HG03039 (cell line): ENCODE measurements around the gene TUBA1B.
"Not testable (repeated sequence)": the region's sequence is repeated elsewhere in the genome, so short reads cannot be mapped to it uniquely, and the experiment has no call there.

Experiments
- ATAC-seq: cut with Tn5 transposase; IDR thresholded peaks from one replicate; pipeline ENCODE4 v1.9.1; 2021; ENCODE audit warnings: mild to moderate bottlenecking, moderate library complexity; ENCODE audit not compliant: unreplicated experiment

Gene TUBA1B

DNA sequence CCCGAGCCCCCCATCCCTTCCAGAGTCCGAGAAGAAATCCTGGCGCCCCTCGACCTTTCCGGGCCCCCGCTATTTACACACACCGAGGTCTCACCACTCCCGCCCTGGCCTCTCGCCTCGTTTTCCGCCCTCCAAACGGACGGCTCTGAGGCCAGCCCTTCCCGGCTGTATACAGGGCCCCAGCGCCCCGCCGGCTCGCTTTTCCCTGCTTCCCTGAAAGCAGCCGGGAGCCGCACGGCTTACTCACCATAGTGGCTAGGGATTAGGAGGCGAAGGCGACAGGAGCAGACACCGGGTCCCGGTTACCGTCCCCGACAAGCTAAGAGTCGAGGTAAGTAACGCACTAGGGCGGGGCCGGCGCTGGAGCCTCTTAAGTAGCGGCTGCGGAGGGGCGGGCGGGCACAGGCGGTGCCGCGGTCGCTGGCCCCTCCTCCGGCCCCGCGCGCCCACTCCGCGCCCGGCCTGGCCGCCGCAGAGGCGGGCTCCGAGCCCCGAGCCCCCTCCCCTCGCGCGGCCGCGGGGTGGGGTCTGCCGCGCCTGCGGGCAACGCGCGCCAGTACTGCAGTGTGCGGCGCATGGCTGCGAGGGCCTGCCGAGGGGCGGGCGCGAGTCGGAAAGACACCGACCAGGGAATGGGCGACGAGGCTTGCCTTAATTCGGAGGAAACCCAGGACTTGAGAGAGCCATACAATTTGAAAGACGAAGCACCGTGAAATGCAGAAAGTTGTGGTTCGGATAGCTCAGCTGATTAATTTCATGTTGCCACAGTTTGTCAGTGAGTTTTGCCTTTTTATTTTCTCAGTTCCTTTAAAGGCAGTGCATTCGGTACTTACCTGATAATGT lies at the start of gene TUBA1B:
TUBA1B (minus strand) TSS at position 345 of the 843 bp plus-strand sequence; CDS start at position 250, 95 bp downstream.
- peak; percentile 58 for ATAC-seq

DNA sequence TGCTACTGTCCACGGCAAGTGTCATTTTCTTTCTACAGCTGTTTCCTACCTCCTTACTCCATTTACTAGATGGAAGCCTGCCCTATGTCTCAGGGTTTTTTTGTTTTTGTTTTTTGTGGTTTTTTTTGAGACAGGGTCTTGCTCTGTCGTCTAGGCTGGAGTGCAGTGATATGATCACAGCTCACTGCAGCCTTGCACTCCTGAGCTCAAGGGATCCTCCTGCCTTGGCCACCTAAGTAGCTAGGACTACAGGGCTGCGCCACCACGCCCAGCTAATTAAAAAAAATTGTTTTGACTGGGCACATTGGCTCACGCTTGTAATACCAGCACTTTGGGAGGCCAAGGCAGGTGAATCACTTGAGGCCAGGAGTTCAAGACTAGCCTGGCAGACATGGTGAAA lies 43.0 kb upstream of the TUBA1B start:
- no peak for ATAC-seq

DNA sequence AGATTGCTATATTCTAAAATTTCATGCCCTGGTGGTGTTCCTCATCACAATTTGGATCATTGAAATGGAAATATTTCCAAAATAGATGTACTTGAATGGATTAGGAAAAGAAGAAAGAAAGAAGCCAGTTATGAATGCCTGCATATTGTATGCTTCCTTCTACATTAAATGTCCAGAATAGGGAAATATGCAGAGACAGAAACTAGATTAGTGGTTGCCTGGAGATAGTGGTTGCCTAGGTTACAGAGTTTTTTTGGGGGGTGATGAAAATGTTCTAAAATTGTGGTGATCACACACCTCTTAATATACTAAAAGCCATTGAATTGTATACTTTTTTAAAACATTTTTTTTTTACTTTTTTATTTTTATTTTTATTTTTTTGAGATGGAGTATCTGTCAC lies 39.7 kb upstream of the TUBA1B start:
- no peak for ATAC-seq

DNA sequence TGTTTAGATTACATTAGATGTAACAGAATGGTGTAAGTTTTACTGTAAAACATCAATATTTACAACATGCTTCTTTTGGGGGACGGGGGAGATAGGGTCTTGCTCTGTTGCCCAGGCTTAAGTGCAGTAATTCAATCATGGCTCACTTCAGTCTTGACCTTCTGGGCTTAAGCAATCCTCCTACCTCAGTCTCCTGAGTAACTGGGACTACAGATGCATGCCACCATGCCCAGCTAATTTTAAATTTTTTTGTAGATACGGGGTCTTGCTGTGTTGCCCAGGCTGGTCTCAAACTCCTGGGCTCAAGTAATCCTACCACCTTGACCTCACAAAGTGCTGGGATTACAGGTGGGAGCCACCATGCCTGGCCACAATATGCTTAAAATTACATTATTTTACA lies 33.9 kb upstream of the TUBA1B start:
- ATAC-seq: no peak

DNA sequence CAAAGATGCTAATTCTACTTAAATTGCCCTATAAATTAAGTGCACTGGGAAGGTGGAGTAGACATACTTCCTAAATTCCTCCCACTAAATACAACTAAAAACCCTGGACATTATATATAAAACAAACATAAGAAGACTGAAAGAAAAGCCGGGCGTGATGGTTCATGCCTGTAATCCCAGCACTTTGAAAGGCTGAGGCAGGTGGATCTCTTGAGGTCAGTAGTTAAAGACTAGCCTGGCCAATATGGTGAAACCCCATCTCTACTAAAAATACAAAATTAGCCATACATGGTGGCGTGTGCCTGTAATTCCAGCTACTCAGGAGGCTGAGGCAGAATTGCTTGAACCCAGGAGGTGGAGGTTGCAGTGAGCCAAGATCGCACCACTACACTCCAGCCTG lies 30.7 kb upstream of the TUBA1B start:
- not testable (repeated sequence) for ATAC-seq

DNA sequence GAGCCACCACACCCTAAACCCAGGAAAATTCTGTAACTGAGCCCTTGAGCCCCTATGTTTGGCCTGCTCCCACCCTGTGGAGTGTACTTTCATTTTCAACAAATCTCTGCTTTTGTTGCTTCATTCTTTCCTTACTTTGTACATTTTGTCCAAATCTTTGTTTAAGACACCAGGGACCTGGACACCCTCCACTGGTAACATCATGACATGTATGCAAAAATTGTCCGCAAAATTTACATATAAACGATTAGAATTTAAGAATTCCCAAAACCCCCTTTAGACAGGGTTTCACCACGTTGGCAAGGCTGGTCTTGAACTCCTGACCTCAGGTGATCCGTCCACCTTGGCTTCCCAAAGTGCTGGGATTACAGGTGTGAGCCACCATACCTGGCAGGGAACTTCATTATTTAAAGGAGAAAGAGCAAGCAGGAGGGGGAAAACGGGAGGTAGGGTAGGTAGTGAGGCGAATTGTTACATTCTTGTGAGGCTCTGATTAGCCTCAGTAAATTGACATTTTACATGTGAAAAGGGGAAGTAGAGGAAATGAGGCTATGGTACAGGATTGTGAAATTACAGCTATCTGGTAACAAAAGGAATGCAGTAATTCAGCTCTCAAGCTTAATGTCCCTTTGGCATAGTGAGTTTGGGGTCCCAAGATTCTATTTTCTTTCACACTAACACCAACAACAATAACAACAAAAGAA lies 30.0 kb upstream of the TUBA1B start:
- no peak for ATAC-seq

DNA sequence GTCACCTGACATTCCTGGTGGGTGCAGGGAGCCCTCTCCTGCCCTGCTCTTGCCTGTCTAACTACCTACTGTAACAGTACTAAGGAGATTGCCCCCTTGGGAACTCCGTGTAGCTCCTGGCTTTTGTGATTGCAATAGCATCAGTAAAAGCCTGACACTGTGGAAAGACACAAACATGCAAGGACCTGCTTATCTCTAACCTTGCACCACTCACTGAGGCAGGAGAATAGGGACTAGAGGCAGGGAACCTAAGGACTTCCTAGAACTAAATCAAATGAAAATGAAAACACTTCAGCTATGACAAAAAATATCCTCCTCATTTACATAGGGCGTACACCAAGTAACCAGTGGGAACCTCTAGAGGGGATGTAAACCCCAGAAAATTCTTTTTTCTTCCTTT lies 29.2 kb upstream of the TUBA1B start:
- no peak for ATAC-seq

DNA sequence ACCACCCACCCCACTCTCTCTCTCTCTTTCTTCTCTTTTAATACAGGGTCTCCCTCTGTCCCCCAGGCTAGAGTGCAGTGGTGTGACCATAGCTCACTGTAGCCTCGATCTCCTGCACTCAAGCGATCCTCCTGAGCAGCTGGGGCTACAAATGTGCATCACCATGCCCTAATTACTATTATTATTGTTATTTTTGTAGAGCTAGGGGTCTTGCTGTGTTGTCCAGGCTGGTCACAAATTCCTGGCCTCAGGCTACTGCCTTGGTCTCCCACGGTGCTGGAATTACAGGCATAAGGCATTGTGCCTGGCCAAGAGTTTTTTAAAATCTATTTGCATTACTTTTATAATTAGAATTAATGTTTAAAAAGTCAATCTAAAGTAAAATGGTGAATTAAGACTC lies 23.0 kb upstream of the TUBA1B start:
- no peak for ATAC-seq

DNA sequence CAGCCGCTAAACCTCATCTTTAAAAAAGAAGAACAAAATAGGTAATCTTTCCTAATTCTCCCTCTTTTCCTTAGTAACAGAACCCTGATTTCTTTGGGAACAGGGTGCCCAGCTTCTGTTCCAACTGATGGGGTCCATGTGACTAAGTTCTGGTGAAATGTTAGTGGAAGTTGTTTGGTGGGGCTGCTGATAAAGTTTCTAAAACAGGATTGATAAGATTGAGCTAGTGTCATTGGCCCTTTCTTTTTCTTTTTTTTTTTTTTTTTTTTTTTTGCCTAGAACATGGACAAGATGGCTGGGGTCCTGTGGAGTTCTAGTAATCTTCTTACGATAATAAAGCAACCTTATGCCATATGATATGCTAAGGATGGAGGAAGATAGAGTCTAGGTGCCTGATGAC lies 16.2 kb upstream of the TUBA1B start:
- no peak for ATAC-seq

DNA sequence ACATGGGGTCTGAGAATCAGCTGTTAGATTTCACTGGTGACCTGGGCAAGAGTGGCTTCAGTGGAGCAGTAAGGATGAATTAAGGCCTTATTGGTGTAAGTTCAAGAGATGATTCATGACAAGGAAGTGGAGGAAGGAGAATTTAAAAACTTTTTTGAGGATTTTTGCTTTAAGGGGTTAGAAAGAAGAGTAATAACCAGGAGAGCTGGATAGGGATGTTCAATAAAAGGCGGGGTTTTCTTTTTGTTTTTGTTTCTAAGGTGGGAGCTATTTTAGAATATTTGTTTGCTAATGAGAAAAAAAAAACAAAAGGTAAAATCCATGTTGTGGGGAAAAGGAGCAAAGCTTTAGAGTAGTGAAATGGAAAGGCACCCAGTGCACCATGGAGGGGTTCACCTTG lies 15.2 kb upstream of the TUBA1B start:
- no peak for ATAC-seq

DNA sequence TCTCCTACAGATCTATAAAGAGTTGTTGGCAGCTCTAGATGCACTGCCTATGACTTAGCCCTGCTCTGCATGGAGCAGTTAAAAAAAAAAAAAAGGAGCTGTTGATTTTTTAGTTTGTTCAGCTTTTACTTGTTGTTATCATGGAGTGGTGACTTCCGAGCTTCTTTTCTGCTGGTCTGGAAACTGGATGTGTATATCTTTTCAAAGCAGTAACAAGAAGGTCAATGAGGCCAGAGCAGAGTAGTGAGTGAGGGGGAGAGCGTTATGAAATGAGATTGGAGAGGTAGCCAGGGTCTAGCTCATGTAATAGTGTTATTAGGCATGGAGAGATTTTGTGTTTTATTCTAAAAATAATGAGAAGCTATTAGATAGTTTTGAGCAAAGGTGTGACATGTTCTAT lies 13.2 kb upstream of the TUBA1B start:
- ATAC-seq: no peak

DNA sequence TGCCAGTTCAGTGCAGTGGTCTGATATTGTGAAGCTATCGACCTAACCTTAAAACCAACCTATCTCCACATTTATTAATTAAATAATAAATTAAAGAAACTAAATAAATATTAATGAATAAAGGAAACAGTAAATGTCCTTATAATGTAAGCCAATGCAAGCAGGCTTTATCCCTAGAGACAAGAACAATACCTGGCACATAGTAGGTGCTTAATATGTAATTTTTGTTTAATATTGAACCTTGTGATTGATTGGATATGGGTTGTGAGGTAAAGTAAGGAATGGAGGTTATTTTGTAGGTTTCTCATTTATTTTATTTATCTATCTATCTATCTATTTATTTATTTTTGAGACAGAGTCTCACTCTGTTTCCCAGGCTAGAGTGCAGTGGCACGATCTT lies 7.8 kb upstream of the TUBA1B start:
- no peak for ATAC-seq

DNA sequence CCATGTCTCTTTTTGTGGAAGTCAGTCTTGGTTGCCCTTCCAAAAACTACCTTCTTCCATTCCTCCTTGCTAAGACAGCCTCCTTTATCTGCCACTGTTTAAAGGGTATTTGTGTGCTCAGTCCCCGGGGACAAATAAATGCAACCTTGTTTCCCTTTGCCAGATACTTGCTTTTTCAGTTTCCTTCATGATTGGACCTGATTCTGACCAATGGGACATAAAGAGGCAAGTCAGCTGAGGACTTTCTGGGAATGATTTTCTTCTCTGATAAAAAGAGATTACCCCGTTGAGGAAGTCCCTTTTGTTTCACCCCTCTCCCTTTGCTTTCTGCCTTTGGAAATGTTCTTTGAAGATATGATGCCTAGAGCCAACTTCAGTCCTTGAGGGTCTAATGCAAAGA lies 7.4 kb upstream of the TUBA1B start:
- no peak for ATAC-seq

DNA sequence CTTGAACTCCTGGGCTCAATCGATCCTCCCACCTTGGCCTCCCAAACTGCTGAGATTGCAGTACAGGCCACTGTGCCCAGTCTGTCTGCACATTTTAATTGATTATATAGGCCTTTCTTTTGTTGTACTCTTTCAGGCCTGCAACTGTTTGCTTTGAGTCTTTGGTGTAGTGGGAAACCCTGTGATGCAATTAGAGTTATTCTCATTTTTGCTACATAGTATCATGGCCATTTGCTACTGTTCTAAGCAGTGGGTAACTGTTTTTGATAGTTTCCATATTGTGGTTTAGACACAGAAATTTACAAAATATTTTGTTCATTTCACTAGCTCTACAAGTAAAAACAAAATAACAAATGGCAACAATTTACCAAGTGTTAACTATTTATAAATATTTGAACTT lies 6.3 kb upstream of the TUBA1B start:
- no peak for ATAC-seq

DNA sequence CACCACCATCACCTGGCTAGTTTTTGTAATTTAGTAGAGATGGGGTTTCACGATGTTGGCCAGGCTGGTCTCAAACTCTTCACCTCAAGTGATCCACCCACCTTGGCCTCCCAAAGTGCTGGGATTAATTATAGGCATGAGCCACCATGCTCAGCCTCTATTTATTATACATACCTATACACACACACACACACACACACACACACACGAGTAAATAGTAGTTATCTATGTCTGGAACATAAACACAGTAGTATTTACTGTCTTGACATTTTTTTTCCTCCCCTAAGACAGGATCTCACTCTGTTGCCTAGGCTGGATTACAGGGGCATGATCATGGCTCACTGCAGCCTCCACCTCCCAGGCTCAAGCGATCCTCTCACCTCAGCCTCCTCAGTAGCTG lies 5.8 kb upstream of the TUBA1B start:
- ATAC-seq: not testable (repeated sequence)

DNA sequence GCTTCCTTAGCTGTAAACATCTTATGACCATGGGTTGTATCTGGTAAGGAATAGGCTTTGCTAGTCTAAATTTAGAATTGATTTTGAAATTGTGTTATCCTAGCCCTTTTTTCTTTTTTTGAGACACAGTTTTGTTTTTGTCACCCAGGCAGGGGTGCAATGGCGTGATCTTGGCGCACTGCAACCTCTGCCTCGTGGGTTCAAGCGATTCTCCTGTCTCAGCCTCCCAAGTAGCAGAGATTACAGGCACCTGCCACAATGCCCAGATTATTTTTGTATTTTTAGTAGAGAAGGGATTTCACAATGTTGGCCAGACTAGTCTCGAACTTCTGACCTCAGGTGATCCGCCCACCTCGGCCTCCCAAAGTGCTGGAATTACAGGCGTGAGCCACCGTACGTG lies 2.4 kb upstream of the TUBA1B start:
- no peak for ATAC-seq

DNA sequence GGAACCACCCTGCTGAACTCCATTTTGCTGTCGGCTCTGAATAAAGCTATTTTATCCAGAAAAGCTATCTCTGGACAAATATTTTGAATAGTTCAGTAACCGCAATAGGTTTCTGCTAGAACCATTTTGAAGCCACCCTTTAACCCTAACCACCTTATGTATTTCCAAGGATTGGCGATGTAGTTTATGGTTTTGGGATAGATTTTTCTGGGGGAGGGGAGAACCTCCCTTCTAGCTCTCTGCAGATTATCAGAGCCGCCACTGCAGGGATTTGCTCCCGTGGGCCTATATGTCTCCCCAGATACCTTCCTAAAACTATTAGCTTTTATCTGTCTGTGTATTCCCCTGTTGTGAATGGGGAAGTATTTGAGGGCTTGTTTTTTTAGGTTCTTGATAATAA lies 1.8 kb upstream of the TUBA1B start:
- ATAC-seq: no peak

DNA sequence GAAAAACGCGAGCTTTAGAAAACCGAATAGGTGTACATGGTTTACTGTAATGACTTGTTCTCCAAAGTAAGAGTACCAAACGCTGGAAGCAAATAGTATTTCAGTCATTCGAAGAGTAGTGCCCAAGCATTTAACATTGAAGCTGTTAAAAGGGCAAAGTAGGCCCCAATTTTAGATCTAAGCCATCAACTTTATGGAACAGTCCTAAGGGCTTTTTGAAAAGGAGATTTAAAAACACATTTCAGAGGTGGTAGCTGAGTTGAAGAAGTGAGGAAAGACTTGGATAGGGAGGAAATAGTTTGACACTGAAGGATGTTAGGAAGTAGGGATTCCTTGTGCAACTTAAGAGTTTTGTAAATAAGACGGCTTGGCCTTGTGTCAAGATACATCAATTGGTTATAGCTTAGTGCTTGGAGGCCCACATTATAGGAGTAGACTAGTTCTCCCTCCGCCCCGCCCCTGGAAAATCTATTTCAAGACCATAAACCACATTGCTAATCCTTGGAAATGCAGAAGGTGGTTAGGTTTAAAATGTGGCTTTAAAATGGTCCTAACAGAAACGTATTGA lies 783 bp upstream of the TUBA1B start:
- no peak for ATAC-seq

DNA sequence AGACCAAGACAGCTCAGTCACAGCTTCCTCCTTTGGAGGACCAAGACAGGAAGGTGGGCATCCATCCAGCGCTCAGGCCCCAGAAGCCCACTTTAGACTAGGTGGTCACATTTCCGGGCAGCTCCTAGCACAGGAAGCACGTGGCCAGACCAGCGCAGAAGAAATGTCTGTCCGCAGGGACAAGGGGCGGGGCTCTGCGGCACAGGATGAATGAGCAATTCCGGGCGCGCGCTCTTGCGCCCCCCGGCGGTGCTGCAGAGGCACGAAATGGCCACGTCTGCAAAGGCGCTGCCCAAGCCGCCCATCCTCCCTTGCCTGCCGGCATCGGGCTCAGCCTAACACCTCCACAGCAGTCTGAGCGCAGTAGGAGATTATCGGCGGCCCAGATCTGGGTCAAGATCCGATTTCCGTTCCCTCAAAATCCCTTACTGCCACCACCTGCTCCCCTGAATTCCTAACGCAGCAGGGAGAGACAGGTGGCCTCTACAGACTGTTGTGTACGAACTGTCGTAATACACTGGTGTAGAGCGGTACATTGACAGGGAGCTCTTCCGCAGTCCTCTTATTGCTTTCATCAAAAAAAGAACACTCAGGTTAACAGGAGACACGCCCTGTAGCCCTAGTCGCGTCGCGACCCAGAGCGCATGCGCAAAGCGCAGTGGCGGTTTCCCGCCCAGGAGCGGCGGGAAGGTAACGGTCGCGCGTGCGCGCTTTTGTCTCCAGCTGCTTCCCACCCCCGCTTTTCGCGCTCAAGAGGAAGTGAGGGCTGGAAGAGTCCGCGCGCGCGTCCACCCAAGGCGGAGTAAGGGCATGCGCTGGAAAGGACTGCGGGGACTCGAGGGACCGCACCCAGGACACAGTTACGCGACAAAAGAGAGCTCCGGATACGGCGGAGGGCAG lies 794 bp downstream of the TUBA1B start:
- ATAC-seq: peak; percentile 40

DNA sequence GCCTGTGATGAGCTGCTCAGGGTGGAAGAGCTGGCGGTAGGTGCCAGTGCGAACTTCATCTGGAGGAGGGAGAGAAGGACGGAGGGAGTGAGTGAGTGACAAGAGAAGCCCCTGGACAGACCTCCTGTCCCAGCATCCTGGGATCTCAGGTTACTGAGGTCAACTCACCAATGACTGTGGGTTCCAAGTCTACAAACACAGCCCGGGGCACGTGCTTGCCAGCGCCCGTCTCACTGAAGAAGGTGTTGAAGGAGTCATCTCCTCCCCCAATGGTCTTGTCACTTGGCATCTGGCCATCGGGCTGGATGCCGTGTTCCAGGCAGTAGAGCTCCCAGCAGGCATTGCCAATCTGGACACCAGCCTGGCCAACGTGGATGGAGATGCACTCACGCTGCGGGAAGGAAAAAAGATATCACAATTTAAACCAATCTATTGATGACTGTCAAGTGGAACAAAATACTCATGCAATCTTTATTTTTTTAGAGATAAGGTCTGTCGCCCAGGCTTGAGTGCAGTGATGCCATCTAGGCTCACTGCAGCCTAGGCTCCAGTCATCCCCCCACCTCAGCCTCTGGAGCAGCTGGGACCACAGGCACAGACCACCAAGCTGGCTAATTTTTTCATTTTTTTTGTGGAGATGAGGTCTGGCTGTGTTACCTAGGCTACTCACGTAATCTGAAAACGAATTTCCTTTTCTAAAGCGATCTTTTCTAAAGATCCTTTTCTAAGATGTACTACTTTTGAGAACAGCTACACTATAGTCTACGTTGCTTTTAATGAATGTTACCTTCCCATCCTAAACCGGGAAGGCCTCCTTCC lies 1.7 kb downstream of the TUBA1B start:
- no peak for ATAC-seq
